Endothelial cell (in vitro differentiated cells): ENCODE results near the gene BLMH. TPM values are rescaled to one million over a fixed set of nuclear protein-coding genes. Genes with fewer than 3 reads are reported as not detected.

Experiments
- DNase-seq: peaks from one replicate; pipeline ENCODE4 v3.0.0; 2021; ENCODE audit warnings: low spot score
- H3K27ac Mint-ChIP-seq: one replicate; pipeline ENCODE4 v1.8.0; 2021; ENCODE audit warnings: mixed read lengths, inconsistent platforms; ENCODE audit not compliant: unreplicated experiment
- H3K27me3 Mint-ChIP-seq: one replicate; pipeline ENCODE4 v1.8.0; 2021; ENCODE audit warnings: mild to moderate bottlenecking, moderate library complexity, mixed read lengths, inconsistent platforms; ENCODE audit not compliant: unreplicated experiment
- H3K36me3 Mint-ChIP-seq: one replicate; pipeline ENCODE4 v1.8.0; 2021; ENCODE audit warnings: mild to moderate bottlenecking, low read depth, mixed read lengths, inconsistent platforms; ENCODE audit not compliant: unreplicated experiment
- H3K4me1 Mint-ChIP-seq: one replicate; pipeline ENCODE4 v1.8.0; 2021; ENCODE audit warnings: mild to moderate bottlenecking, mixed read lengths, inconsistent platforms; ENCODE audit not compliant: unreplicated experiment
- H3K4me3 Mint-ChIP-seq: one replicate; pipeline ENCODE4 v1.8.0; 2021; ENCODE audit warnings: mild to moderate bottlenecking, mixed read lengths, inconsistent platforms; ENCODE audit not compliant: unreplicated experiment
- H3K9me3 Mint-ChIP-seq: one replicate; pipeline ENCODE4 v1.8.0; 2021; ENCODE audit warnings: mixed read lengths, inconsistent platforms; ENCODE audit not compliant: unreplicated experiment
- total RNA-seq: library from RNA; stranded (reverse); fragmentation: NEBNext Ultra II Directional; extraction: Animal tissue kit (Norgen Biotek cat#: 25700); gene quantifications from one replicate; pipeline ENCODE4 v1.2.1, GENCODE V29; 2021; ENCODE audit not compliant: unreplicated experiment
- TF ChIP-seq, protein P1 (sequence below): fragments of 200-600 bp; sonication (generic); IDR thresholded peaks from one replicate; pipeline ENCODE4 v1.5.0; 2021; ENCODE audit warnings: antibody characterized with exemption; ENCODE audit not compliant: unreplicated experiment

The BLMH gene
- total RNA-seq, 1 donor from 2014 or later: 150 TPM

DNA sequence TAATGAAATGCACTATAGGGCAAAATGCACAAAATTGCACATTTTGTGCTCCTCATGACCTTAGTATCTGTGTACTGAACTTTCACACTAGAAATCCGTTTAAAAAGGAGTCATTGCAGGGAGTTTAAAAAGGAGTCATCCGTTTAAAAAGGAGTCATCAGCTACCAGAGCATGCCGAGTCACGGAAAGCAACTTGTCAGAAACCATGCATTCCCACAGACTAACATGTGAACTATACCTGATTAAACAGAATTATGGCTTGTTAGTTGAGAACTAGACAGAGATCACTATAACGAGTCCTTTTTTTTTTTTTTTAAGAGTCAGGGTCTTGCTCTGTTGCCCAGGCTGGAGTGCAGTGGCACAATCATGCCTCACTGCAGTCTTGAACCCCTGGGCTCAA lies 92.1 kb downstream of the BLMH start:
- Mint-ChIP-seq H3K36me3 (no peaks in the 10 kb centered on the region), H3K9me3 (no peaks in the 10 kb centered on the region), H3K4me3 (no peak overlapping the region), H3K27me3 (peaks cover 4% of the 10 kb centered on the region), H3K27ac (no peak overlapping the region), H3K4me1 (peaks cover 24% of the 10 kb centered on the region)
- TF ChIP-seq, protein P1, sequence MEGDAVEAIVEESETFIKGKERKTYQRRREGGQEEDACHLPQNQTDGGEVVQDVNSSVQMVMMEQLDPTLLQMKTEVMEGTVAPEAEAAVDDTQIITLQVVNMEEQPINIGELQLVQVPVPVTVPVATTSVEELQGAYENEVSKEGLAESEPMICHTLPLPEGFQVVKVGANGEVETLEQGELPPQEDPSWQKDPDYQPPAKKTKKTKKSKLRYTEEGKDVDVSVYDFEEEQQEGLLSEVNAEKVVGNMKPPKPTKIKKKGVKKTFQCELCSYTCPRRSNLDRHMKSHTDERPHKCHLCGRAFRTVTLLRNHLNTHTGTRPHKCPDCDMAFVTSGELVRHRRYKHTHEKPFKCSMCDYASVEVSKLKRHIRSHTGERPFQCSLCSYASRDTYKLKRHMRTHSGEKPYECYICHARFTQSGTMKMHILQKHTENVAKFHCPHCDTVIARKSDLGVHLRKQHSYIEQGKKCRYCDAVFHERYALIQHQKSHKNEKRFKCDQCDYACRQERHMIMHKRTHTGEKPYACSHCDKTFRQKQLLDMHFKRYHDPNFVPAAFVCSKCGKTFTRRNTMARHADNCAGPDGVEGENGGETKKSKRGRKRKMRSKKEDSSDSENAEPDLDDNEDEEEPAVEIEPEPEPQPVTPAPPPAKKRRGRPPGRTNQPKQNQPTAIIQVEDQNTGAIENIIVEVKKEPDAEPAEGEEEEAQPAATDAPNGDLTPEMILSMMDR: no peak
- no peak for DNase-seq

Other genes starting within 250 kb of the BLMH start
- 20.2 TPM for gene NSRP1, start 175.1 kb downstream of the BLMH start, total RNA-seq
- gene SLC6A4, start 56.2 kb downstream of the BLMH start, total RNA-seq: 1.0 TPM
- gene TMIGD1, start 42.1 kb upstream of the BLMH start, total RNA-seq: not detected
- gene CPD, start 87.0 kb upstream of the BLMH start, total RNA-seq: 119 TPM
- gene GOSR1, start 185.5 kb upstream of the BLMH start, total RNA-seq: 47.5 TPM